HCT116 (cell line): ENCODE results near the gene PDE4C. TPM values are rescaled to one million over a fixed set of nuclear protein-coding genes. Genes with fewer than 3 reads are reported as not detected.

Source experiments
- ATAC-seq: fragments of 200-7000 bp; cut with Tn5 transposase; 2 replicates; pipeline ENCODE4 v1.9.1; 2020; ENCODE audit warnings: mild to moderate bottlenecking, moderate library complexity
- BruUV-seq: library from RNA; stranded (reverse); fragments of 400-500 nt; replicated peaks from 2 replicates; lab custom pipeline; 2021; lab: Mats Ljungman, UMichigan
- CTCF ChIA-PET: fragments of 300-600 bp; sonication (Branson Sonifier 250); formaldehyde crosslinking; loops from one replicate; lab custom pipeline; 2021; ENCODE audit warnings: antibody characterized with exemption; lab: Charles Lee
- POLR2A ChIA-PET: fragments of 300-600, 350-600 bp; sonication (Branson Sonifier 250); formaldehyde crosslinking; loops from one replicate; lab custom pipeline; 2021; ENCODE audit warnings: antibody characterized with exemption; lab: Charles Lee
- RAD21 ChIA-PET, 2 experiments: fragments of 300-600 bp; sonication (Branson Sonifier 250); formaldehyde crosslinking; loops; one replicate each; lab custom pipeline; 2023; ENCODE audit warnings: low total read pairs in 2 of 2; ENCODE audit not compliant: uncharacterized antibody in 2 of 2, unreplicated experiment in 2 of 2, low non-redundant PET in 1 of 2; lab: Charles Lee
- DNase-seq: peaks from one replicate; pipeline ENCODE4 v3.0.0-alpha.2; 2010; ENCODE audit warnings: low read depth, low spot score
- H2AFZ ChIP-seq: fragments of 200-600 bp; shearing (Covaris generic), sonication (generic); 2 replicates; pipeline ENCODE4 v1.6.1; 2017; ENCODE audit warnings: low read depth, mixed run types, mixed read lengths, antibody characterized with exemption, low read length; ENCODE audit not compliant: poor library complexity, severe bottlenecking
- H3K27ac ChIP-seq: 2 replicates; pipeline ENCODE4 v1.5.1; 2012; ENCODE audit warnings: low read depth, low read length
- H3K27me3 ChIP-seq: fragments of 200-600 bp; sonication (generic); 2 replicates; pipeline ENCODE4 v1.6.1; 2016; ENCODE audit warnings: mixed run types, low read length, mixed read lengths; ENCODE audit not compliant: insufficient read depth
- H3K36me3 ChIP-seq, 2 experiments: fragments of 200-500 bp in 1 of 2; fragments of 200-600 bp in 1 of 2; sonication (Bioruptor generic) in 1 of 2; sonication (generic) in 1 of 2; 2 replicates each; pipeline versions ENCODE4 v1.5.1 to v1.6.1; 2014 to 2016; ENCODE audit warnings: low read length in 2 of 2, inconsistent platforms in 1 of 2, mixed read lengths in 1 of 2, mixed run types in 1 of 2; ENCODE audit not compliant: insufficient read depth in 2 of 2, control insufficient read depth in 1 of 2
- H3K4me1 ChIP-seq, 2 experiments: fragments of 200-600 bp in 1 of 2; sonication (generic) in 1 of 2; 2 replicates each; pipeline versions ENCODE4 v1.5.1 to v1.6.1; 2012 to 2017; ENCODE audit warnings: low read length in 2 of 2, inconsistent platforms in 1 of 2, mild to moderate bottlenecking in 1 of 2, mixed read lengths in 1 of 2, mixed run types in 1 of 2, moderate library complexity in 1 of 2; ENCODE audit not compliant: insufficient read depth in 2 of 2, control insufficient read depth in 1 of 2
- H3K4me2 ChIP-seq: fragments of 200-600 bp; sonication (generic); 2 replicates; pipeline ENCODE4 v1.6.1; 2017; ENCODE audit warnings: mixed run types, low read length, mixed read lengths
- H3K4me3 ChIP-seq, 2 experiments: fragments of 200-600 bp in 1 of 2; sonication (generic) in 1 of 2; replicated peaks in 1 of 2; 2 replicates each; pipeline ENCODE4 v1.5.1; 2011 to 2016; ENCODE audit warnings: low read length in 2 of 2, control low read depth in 1 of 2, low read depth in 1 of 2, mild to moderate bottlenecking in 1 of 2, mixed read lengths in 1 of 2, mixed run types in 1 of 2
- H3K79me2 ChIP-seq: fragments of 200-600 bp; sonication (generic); 2 replicates; pipeline ENCODE4 v1.6.1; 2017; ENCODE audit warnings: mild to moderate bottlenecking, mixed run types, low read length, moderate library complexity, mixed read lengths; ENCODE audit not compliant: insufficient read depth
- H3K9ac ChIP-seq: fragments of 200-600 bp; sonication (generic); 2 replicates; pipeline ENCODE4 v1.6.1; 2016; ENCODE audit warnings: low read length, mixed read lengths
- H3K9me2 ChIP-seq: fragments of 200-600 bp; sonication (generic), shearing (Covaris generic); 2 replicates; pipeline ENCODE4 v1.6.1; 2017; ENCODE audit warnings: mixed run types, mild to moderate bottlenecking, moderate library complexity; ENCODE audit not compliant: insufficient read depth
- H3K9me3 ChIP-seq, 2 experiments: fragments of 200-500 bp in 1 of 2; fragments of 200-600 bp in 1 of 2; sonication (Bioruptor generic) in 1 of 2; sonication (generic) in 1 of 2; 2 replicates each; pipeline ENCODE4 v1.6.1; 2014 to 2017; ENCODE audit warnings: low read length in 2 of 2, mixed read lengths in 2 of 2, inconsistent platforms in 1 of 2, low read depth in 1 of 2, mild to moderate bottlenecking in 1 of 2, mixed run types in 1 of 2, moderate library complexity in 1 of 2; ENCODE audit not compliant: control insufficient read depth in 1 of 2, insufficient read depth in 1 of 2
- H4K20me1 ChIP-seq: fragments of 200-600 bp; sonication (generic), shearing (Covaris generic); 2 replicates; pipeline ENCODE4 v1.6.1; 2017; ENCODE audit warnings: mixed run types, mild to moderate bottlenecking, moderate library complexity; ENCODE audit not compliant: insufficient read depth
- CEBPB ChIP-seq: IDR thresholded peaks from 2 replicates; pipeline ENCODE4 v1.6.1; 2012; ENCODE audit warnings: low read depth
- EZH2phosphoT487 ChIP-seq: fragments of 200-600 bp; IDR thresholded peaks from 2 replicates; pipeline ENCODE4 v1.6.1; 2018; ENCODE audit warnings: antibody characterized with exemption, borderline replicate concordance
- MAX ChIP-seq: IDR thresholded peaks from 2 replicates; pipeline ENCODE4 v1.6.1; 2012
- YY1 ChIP-seq: IDR thresholded peaks from 2 replicates; pipeline ENCODE4 v1.6.1; 2011; ENCODE audit warnings: low read length, low read depth, moderate library complexity, mild to moderate bottlenecking; ENCODE audit not compliant: insufficient replicate concordance; ENCODE audit errors: extremely low read depth
- ZBTB33 ChIP-seq: IDR thresholded peaks from 2 replicates; pipeline ENCODE4 v1.6.1; 2011; ENCODE audit warnings: mild to moderate bottlenecking, low read length, moderate library complexity; ENCODE audit not compliant: insufficient replicate concordance; ENCODE audit errors: extremely low read depth
- ZFX ChIP-seq: fragments of 450-650 bp; IDR thresholded peaks from 2 replicates; pipeline ENCODE4 v1.6.1; 2017
- intact Hi-C: fragments of 100-400 bp; cut with micrococcal nuclease; formaldehyde crosslinking; loops from 2 replicates; pipeline ENCODE4 v1.10.0; 2022
- total RNA-seq: library from RNA; stranded (reverse); gene quantifications from one replicate; pipeline ENCODE4 v1.2.1, GENCODE V29; 2021; ENCODE audit not compliant: unreplicated experiment

PDE4C gene
- total RNA-seq, 1 experiment from 2014 or later = 1.5 TPM

- Histone ChIP-seq H3K27me3 (no peaks in the 10 kb centered on the region), H3K27ac (no peak overlapping the region), H3K9ac (no peak overlapping the region), H4K20me1 (no peaks in the 10 kb centered on the region), H3K36me3 (no peaks in the 10 kb centered on the region), H3K4me2 (no peak overlapping the region), H3K79me2 (no peaks in the 10 kb centered on the region), H3K4me1 (no peaks in the 10 kb centered on the region), H3K4me3 (no peak overlapping the region), H2AFZ (no peak overlapping the region), H3K9me2 (no peaks in the 10 kb centered on the region), H3K9me3 (no peaks in the 10 kb centered on the region)
- POLR2A ChIA-PET = no interaction called here
- CTCF ChIA-PET = no interaction called here
- BruUV-seq = no TSS peak
- ATAC-seq (no peak), DNase-seq (no peak)
- RAD21 ChIA-PET = no interaction called here
- intact Hi-C loops = no loop called here
- TF ChIP-seq ZFX (no peak), CEBPB (no peak), ZBTB33 (no peak), EZH2phosphoT487 (no peak), YY1 (no peak), MAX (no peak)
Observed at GRCh38 chr19:18264971-18265540, 38.8 kb upstream of the PDE4C start.
